Midbrain (tissue), 1 donor: ENCODE results near the gene FGF1.
A peak's percentile ranks its signal among the peaks of the same experiment; 100 is the strongest.

Source experiments
- DNase-seq: peaks from one replicate; lab custom pipeline; 2025; lab: John Stamatoyannopoulos, UW

FGF1 gene

GRCh38 chr5:142576804-142577203, 109.1 kb downstream of the FGF1 start:
- DNase-seq = no peak

- no peak for DNase-seq
Observed at GRCh38 chr5:142576303-142576702, 109.6 kb downstream of the FGF1 start.

DNA sequence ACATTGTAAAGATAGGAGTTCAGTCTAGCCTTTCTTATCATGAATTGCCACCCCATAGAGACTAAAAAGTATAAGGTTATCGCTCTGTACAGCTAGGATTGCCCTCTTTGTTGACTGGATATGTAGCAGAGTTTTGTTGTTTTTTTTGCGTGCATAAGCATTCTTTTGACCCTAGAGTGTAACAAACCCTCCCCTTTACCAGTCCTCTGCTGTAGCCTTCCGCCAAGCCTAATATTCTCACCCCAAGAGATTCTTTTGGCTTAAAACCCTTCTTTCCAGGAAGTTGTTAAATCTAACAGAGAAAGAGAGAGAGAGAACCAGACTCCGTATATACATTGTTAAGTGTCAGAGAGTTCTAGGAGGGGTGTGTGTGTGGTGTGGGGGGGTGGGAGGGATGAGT, 113.9 kb downstream of the FGF1 start:
- DNase-seq = no peak

GRCh38 chr5:142571371-142571770, 114.5 kb downstream of the FGF1 start:
- no peak for DNase-seq

DNA sequence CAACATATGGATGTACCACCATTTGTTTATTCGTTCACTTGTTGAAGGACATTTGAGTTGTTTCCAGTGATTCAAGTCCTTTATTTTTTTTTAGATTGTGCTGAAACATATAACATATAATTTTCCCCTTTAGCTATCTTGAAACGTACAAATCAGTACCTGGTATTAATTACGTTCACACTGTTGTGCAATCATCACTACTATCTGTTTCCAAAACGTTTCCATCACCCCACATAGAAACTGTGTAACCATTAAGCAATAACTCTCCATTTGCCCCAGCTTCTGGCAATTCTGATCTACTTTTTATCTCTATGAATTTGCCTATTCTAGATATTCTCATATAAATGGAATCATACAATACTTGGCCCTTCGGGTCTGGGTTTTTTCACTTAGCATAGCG, 116.0 kb downstream of the FGF1 start:
- no peak for DNase-seq

GRCh38 chr5:142568996-142569335, 116.9 kb downstream of the FGF1 start:
- no peak for DNase-seq

GRCh38 chr5:142568283-142568995, 117.5 kb downstream of the FGF1 start:
- DNase-seq = no peak

DNA sequence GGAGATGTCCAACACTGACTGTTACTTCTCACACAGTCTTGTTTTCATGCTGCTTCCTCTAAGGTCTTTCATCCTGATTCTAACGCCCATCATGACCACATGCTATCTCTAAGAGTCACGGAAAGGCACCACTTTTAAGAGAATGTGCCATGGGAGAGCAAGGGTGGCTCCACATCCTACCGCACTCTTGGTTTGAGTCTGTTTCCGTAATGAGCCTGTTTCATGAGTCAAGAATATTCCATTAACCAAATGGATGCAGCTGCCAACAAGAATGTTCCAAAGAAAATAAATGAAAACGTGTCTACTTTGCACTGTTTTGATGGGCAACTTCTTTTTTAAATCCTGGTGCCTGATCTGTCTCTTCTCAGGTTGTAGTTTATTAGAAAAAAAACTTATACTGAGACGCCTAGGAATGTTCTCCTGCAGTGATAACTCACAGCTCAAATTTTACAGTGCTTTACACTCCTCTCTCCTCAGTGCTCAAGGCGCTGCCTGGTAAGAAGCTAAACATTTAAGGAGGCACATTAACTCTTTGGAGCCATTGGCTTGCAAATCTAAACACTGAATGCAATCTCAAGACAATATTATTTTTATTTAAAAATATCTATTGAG, 124.3 kb downstream of the FGF1 start:
- no peak for DNase-seq

DNA sequence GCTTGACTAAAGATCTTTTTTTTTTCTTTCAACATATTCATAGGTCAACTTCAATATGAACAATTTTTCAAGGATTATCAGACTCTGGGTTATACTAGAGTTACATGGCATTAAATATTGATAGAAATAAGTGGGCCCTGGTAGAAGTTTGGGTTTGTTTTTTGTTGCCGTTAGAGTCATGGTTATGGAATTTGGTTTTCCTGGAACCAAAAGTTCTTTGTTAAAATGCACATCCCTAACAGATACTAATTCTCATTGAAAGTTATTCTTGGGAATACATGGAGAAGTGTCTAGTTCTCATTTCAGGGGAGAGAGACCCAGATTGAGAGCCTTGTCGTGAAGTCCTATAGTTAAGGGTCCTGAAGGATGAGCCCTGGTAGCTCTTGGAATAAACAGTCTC, 124.9 kb downstream of the FGF1 start:
- DNase-seq = no peak

GRCh38 chr5:142552107-142552506, 133.8 kb downstream of the FGF1 start:
- DNase-seq = no peak

- no peak for DNase-seq
Observed at GRCh38 chr5:142551338-142552067, 134.4 kb downstream of the FGF1 start.

- no peak for DNase-seq
Observed at GRCh38 chr5:142550471-142550870, 135.4 kb downstream of the FGF1 start.

DNA sequence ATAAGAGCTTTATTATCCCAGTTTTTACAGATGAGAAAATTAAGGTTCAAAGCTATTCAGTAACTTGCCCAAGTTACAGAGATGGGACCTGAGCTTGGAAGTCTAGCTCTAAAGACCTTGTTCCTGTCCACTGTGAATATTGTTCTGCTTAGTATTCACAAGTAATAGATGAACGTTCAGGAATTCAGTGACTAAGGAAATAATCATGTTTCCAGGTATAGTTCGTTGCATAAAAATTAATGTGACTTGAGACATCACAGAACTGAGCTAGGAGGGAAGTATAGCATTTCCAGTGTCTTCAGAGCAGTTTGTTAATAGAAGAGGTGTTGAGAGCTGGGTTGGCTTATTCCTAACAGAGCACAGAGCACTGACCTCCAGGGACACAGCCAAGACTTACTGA, 136.1 kb downstream of the FGF1 start:
- DNase-seq = no peak

DNA sequence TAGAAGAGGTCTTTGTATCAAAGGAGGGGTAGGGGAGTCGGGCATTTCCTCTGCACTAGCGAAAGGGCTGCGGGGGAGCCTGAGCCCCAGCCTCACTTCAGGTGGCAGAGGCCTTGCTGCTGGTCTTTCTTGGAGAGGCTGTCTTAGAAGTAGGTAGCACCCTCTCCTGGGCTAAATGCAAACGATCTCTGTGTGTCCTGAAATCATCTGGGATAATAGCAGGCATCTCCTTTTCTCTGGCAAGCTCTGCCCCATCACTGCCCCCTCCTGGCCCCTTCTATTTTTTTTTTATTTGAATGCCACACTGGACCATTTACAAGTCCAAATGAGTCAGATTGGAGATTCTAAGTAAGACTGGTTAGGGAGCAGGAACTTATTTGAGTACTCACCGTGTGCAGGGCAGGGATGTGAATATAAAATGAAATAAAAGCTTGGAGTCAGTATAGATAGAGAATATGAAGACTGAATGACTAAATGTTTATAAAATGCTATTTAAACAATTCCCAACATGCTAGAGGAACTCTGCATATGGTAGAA, 137.1 kb downstream of the FGF1 start:
- DNase-seq = peak; percentile 82

- no peak for DNase-seq
Observed at GRCh38 chr5:142547445-142548380, 138.2 kb downstream of the FGF1 start.

- DNase-seq = no peak
Observed at GRCh38 chr5:142545650-142546322, 140.1 kb downstream of the FGF1 start.

- DNase-seq = no peak
Observed at GRCh38 chr5:142544946-142545649, 140.8 kb downstream of the FGF1 start.

- DNase-seq = no peak
Observed at GRCh38 chr5:142544071-142544753, 141.7 kb downstream of the FGF1 start.

DNA sequence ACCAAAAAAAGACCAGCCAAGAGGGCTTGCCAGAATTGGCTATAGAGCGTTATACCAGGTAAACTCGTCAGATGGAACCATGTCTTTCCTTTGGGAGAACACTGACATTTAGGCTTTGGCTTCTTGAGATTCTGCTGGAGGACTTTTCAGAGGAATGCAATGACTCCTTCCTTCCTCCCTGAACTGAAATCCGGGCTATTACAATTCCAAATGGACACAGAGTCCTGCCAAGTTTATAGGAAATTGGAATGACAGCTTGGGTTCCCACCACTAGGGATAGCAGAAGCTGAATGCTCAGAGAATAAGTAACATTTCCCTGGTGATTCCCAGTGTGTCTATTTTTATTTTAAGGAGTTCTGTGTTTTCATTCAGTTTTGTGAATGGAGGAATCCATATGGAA, 143.0 kb downstream of the FGF1 start:
- no peak for DNase-seq
